Liver (tissue), 9 donors: ENCODE results near the gene FCRL2. TPM values are rescaled to one million over a fixed set of nuclear protein-coding genes. Genes with fewer than 3 reads are reported as not detected.

Experiments used
- DNase-seq: peaks from one replicate; pipeline ENCODE4 v3.0.0-alpha.2; 2017; ENCODE audit warnings: low spot score
- H3K27ac ChIP-seq, 2 donors: one replicate each; pipeline ENCODE4 v1.7.0; 2013; ENCODE audit warnings: inconsistent platforms in 2 of 2, low read length in 2 of 2, control low read depth in 1 of 2, low read depth in 1 of 2, mild to moderate bottlenecking in 1 of 2
- H3K27me3 ChIP-seq, 4 donors: one replicate each; pipeline versions ENCODE4 v1.6.1 to v1.7.0; 2013; ENCODE audit warnings: low read length in 3 of 4, inconsistent platforms in 1 of 4, mild to moderate bottlenecking in 1 of 4, moderate library complexity in 1 of 4; ENCODE audit not compliant: control insufficient read depth in 4 of 4, insufficient read depth in 4 of 4
- H3K36me3 ChIP-seq, 4 donors: one replicate each; pipeline versions ENCODE4 v1.6.1 to v1.7.0; 2013; ENCODE audit warnings: low read length in 3 of 4, mild to moderate bottlenecking in 3 of 4, low read depth in 1 of 4, moderate library complexity in 1 of 4; ENCODE audit not compliant: control insufficient read depth in 4 of 4, insufficient read depth in 3 of 4
- H3K4me1 ChIP-seq, 4 donors: one replicate each; pipeline versions ENCODE4 v1.6.1 to v1.7.0; 2013; ENCODE audit warnings: low read length in 3 of 4, mild to moderate bottlenecking in 3 of 4, moderate library complexity in 1 of 4; ENCODE audit not compliant: control insufficient read depth in 4 of 4, insufficient read depth in 4 of 4
- H3K4me3 ChIP-seq, 3 donors: one replicate each; pipeline versions ENCODE4 v1.6.1 to v1.7.0; 2013; ENCODE audit warnings: low read length in 3 of 3, control low read depth in 1 of 3, low read depth in 1 of 3, mild to moderate bottlenecking in 1 of 3
- H3K9ac ChIP-seq, 2 donors: one replicate each; pipeline ENCODE4 v1.7.0; 2013; ENCODE audit warnings: low read length in 2 of 2, mild to moderate bottlenecking in 2 of 2, moderate library complexity in 2 of 2, control low read depth in 1 of 2, low read depth in 1 of 2
- H3K9me3 ChIP-seq, 4 donors: one replicate each; pipeline versions ENCODE4 v1.6.1 to v1.7.0; 2013; ENCODE audit warnings: low read length in 3 of 4; ENCODE audit not compliant: control insufficient read depth in 4 of 4
- ATF3 ChIP-seq: IDR thresholded peaks from 2 replicates; pipeline ENCODE4 v1.6.1; 2016; ENCODE audit warnings: antibody characterized with exemption
- FOXA1 ChIP-seq: IDR thresholded peaks from 2 replicates; pipeline ENCODE4 v1.6.1; 2016; ENCODE audit warnings: antibody characterized with exemption
- FOXA2 ChIP-seq: IDR thresholded peaks from 2 replicates; pipeline ENCODE4 v1.6.1; 2016; ENCODE audit warnings: antibody characterized with exemption
- GABPA ChIP-seq, 2 donors: IDR thresholded peaks in 1 of 2; conservative IDR thresholded peaks in 1 of 2; 2 replicates each; pipeline ENCODE4 v1.6.1; 2016; ENCODE audit warnings: antibody characterized with exemption in 2 of 2, mild to moderate bottlenecking in 1 of 2, moderate library complexity in 1 of 2
- HNF4A ChIP-seq, 2 donors: conservative IDR thresholded peaks; 2 replicates each; pipeline ENCODE4 v1.6.1; 2016; ENCODE audit warnings: antibody characterized with exemption in 2 of 2, mild to moderate bottlenecking in 2 of 2
- HNF4G ChIP-seq: IDR thresholded peaks from 2 replicates; pipeline ENCODE4 v1.6.1; 2016; ENCODE audit warnings: antibody characterized with exemption
- JUND ChIP-seq, 2 donors: IDR thresholded peaks; 2 replicates each; pipeline ENCODE4 v1.6.1; 2016; ENCODE audit warnings: antibody characterized with exemption in 2 of 2
- MAX ChIP-seq: IDR thresholded peaks from 2 replicates; pipeline ENCODE4 v1.6.1; 2016; ENCODE audit warnings: antibody characterized with exemption
- NR2F2 ChIP-seq: IDR thresholded peaks from 2 replicates; pipeline ENCODE4 v1.6.1; 2016; ENCODE audit warnings: antibody characterized with exemption
- RXRA ChIP-seq, 2 donors: IDR thresholded peaks; 2 replicates each; pipeline ENCODE4 v1.6.1; 2017 to 2018; ENCODE audit warnings: antibody characterized with exemption in 2 of 2, mild to moderate bottlenecking in 1 of 2
- TAF1 ChIP-seq: conservative IDR thresholded peaks from 2 replicates; pipeline ENCODE4 v1.6.1; 2016; ENCODE audit warnings: antibody characterized with exemption, mild to moderate bottlenecking
- YY1 ChIP-seq: IDR thresholded peaks from 2 replicates; pipeline ENCODE4 v1.6.1; 2016; ENCODE audit warnings: antibody characterized with exemption, mild to moderate bottlenecking
- ZBTB33 ChIP-seq: IDR thresholded peaks from 2 replicates; pipeline ENCODE4 v1.6.1; 2016; ENCODE audit warnings: antibody characterized with exemption
- WGBS: extraction: QIAGEN DNeasy Blood & Tissue Kit; methylation state at CpG from one replicate; pipeline ENCODE4 v1.1.7; 2013; 5-methylcytosine and 5-hydroxymethylcytosine counted together
- polyA plus RNA-seq, 2 donors: library from polyadenylated mRNA; stranded (reverse) in 1 of 2; unstranded in 1 of 2; fragments of 200-250 nt in 1 of 2; fragments of >200 nt in 1 of 2; fragmentation: Nextera tagmentation in 1 of 2; extraction: Ambion mirVana in 1 of 2; gene quantifications; one replicate each; pipeline versions ENCODE4 v1.2.1 to v1.2.3, GENCODE V29; 2013 to 2015
- total RNA-seq, 2 donors: library from RNA; depleted of rRNA; stranded (reverse); fragments of >200 nt; gene quantifications; one replicate each; pipeline ENCODE4 v1.2.3, GENCODE V29; 2014
- TF ChIP-seq, protein P1 (sequence below): fragments of 150-350 bp; IDR thresholded peaks from 2 replicates; pipeline ENCODE4 v1.5.1; 2017; ENCODE audit warnings: improper control_type of control experiment, low read depth, low read length; ENCODE audit not compliant: missing input control
- TF ChIP-seq, protein P2 (sequence below): IDR thresholded peaks from 2 replicates; pipeline ENCODE4 v1.6.1; 2016; ENCODE audit warnings: antibody characterized with exemption, mild to moderate bottlenecking
- donor health status: healthy.
- donor health status: healthy.
- donor health status: healthy.
- donor health status: healthy.
- donor health status: healthy.

The FCRL2 gene
- total and polyA plus RNA-seq, 4 donors = 0.08 to 0.43 (median 0.23) TPM; not detected in 1

GRCh38 chr1:157715736-157716135 lies 61.2 kb downstream of the FCRL2 start:
- Histone ChIP-seq H3K9ac (no peak overlapping the region), H3K4me1 (no peaks in the 10 kb centered on the region), H3K9me3 (no peaks in the 10 kb centered on the region), H3K27ac (no peak overlapping the region), H3K36me3 (no peaks in the 10 kb centered on the region), H3K27me3 (peaks cover 0 to 3% (median 0%) of the 10 kb centered on the region in 4 donors), H3K4me3 (no peak overlapping the region)
- DNase-seq = no peak
- 84% methylated on average over 5 of the region's 5 CpGs for WGBS
- no peak for TF ChIP-seq NR2F2

GRCh38 chr1:157711802-157712201 lies 65.1 kb downstream of the FCRL2 start:
- no peaks in the 10 kb centered on the region for H3K4me1 ChIP-seq
- TF ChIP-seq RXRA (IDR thresholded peaks at IDR 0.05) = no peak
- no peak for TF ChIP-seq NR2F2
- no peak for TF ChIP-seq FOXA1
- TF ChIP-seq, protein P1, sequence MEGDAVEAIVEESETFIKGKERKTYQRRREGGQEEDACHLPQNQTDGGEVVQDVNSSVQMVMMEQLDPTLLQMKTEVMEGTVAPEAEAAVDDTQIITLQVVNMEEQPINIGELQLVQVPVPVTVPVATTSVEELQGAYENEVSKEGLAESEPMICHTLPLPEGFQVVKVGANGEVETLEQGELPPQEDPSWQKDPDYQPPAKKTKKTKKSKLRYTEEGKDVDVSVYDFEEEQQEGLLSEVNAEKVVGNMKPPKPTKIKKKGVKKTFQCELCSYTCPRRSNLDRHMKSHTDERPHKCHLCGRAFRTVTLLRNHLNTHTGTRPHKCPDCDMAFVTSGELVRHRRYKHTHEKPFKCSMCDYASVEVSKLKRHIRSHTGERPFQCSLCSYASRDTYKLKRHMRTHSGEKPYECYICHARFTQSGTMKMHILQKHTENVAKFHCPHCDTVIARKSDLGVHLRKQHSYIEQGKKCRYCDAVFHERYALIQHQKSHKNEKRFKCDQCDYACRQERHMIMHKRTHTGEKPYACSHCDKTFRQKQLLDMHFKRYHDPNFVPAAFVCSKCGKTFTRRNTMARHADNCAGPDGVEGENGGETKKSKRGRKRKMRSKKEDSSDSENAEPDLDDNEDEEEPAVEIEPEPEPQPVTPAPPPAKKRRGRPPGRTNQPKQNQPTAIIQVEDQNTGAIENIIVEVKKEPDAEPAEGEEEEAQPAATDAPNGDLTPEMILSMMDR = no peak
- TF ChIP-seq MAX = no peak
- TF ChIP-seq YY1 = no peak
- no peaks in the 10 kb centered on the region for H3K27me3 ChIP-seq
- no peak for DNase-seq
- H3K27ac ChIP-seq = no peak overlapping the region
- H3K4me3 ChIP-seq = no peak overlapping the region
- no peaks in the 10 kb centered on the region for H3K9me3 ChIP-seq
- H3K36me3 ChIP-seq = no peaks in the 10 kb centered on the region
- no peak overlapping the region for H3K9ac ChIP-seq

DNA sequence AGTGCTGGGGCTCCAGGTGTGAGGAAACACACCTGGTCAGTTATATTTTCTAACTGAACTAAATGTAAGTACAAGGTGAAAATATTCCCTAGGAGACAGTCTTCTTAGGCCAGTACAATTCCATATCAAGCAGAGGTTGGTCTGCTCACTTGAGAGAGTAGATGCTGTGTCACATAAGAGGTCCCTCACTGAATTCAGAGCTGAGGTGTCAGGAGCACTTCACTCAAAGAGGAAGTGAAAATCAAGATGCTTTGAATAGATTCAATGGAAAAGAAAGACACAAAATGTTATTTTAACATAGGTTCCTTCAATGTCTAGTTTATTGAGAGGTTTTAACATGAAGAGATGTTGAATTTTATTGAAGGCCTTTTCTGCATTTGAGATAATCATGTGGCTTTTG lies 72.1 kb downstream of the FCRL2 start:
- DNase-seq = no peak
- H3K36me3 ChIP-seq = no peaks in the 10 kb centered on the region
- peaks cover 0 to 4% (median under 1%) of the 10 kb centered on the region in 4 donors for H3K27me3 ChIP-seq
- no peak overlapping the region for H3K9ac ChIP-seq
- H3K27ac ChIP-seq = no peak overlapping the region
- H3K4me1 ChIP-seq = no peaks in the 10 kb centered on the region
- H3K4me3 ChIP-seq = no peak overlapping the region
- no peaks in the 10 kb centered on the region for H3K9me3 ChIP-seq
- TF ChIP-seq HNF4A (conservative IDR thresholded peaks at IDR 0.05) (no peak), HNF4G (no peak), ZBTB33 (no peak), NR2F2 (no peak), FOXA1 (no peak), GABPA (IDR thresholded peaks at IDR 0.05 in 1 of 2, conservative IDR thresholded peaks at IDR 0.05 in 1 of 2) (no peak), RXRA (IDR thresholded peaks at IDR 0.05) (no peak), FOXA2 (no peak), ATF3 (no peak), TAF1 (no peak), JUND (IDR thresholded peaks at IDR 0.05) (no peak), YY1 (no peak)
- TF ChIP-seq, protein P2, sequence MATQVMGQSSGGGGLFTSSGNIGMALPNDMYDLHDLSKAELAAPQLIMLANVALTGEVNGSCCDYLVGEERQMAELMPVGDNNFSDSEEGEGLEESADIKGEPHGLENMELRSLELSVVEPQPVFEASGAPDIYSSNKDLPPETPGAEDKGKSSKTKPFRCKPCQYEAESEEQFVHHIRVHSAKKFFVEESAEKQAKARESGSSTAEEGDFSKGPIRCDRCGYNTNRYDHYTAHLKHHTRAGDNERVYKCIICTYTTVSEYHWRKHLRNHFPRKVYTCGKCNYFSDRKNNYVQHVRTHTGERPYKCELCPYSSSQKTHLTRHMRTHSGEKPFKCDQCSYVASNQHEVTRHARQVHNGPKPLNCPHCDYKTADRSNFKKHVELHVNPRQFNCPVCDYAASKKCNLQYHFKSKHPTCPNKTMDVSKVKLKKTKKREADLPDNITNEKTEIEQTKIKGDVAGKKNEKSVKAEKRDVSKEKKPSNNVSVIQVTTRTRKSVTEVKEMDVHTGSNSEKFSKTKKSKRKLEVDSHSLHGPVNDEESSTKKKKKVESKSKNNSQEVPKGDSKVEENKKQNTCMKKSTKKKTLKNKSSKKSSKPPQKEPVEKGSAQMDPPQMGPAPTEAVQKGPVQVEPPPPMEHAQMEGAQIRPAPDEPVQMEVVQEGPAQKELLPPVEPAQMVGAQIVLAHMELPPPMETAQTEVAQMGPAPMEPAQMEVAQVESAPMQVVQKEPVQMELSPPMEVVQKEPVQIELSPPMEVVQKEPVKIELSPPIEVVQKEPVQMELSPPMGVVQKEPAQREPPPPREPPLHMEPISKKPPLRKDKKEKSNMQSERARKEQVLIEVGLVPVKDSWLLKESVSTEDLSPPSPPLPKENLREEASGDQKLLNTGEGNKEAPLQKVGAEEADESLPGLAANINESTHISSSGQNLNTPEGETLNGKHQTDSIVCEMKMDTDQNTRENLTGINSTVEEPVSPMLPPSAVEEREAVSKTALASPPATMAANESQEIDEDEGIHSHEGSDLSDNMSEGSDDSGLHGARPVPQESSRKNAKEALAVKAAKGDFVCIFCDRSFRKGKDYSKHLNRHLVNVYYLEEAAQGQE = no peak
- TF ChIP-seq, protein P1 = no peak
